HG03280 (cell line): Measurements from ENCODE around the gene NDRG2.
"Not testable (repeated sequence)": the region's sequence is repeated elsewhere in the genome, so short reads cannot be mapped to it uniquely, and the experiment has no call there.

Source experiments
- ATAC-seq: cut with Tn5 transposase; IDR thresholded peaks from one replicate; pipeline ENCODE4 v1.9.1; 2021; ENCODE audit warnings: mild to moderate bottlenecking, moderate library complexity; ENCODE audit not compliant: unreplicated experiment

The NDRG2 gene

DNA sequence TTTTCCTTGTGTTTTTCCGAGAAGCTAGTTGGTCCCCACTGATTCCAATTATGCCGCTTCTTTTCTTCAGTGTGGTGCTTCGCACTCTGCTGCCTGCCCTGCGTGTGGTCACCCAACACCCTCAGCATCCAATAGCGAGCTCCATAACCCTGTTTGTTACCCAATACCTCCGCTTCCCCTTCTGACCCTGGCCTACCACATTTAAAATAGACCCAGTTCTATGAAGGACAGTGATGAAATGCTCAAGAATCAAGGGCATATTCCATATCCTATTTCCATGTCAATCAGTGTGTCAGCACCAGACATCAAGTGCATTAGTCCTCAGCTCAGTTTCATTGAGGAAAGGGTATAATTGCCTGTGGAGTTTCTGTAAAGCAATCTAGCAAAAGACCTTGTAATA lies 9.5 kb downstream of the NDRG2 start:
- no peak for ATAC-seq

DNA sequence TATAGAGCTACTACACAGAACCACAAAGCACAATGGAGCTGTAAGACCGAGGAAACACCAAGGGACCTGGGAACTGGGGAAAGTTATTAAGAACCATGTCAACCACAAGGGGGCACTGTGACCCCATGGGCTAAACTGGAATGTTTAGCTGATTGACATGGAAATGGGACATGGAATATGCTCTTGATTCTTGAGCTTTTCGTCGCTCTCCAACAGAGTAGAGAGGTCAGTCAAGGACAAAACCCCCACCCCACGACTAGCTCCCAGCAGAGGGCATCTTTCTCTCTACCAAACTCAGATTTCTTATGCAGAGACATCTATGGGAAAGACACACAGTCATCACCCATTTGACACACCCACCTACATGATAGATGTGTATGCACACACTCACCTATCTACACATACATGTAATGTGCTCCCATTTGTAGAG lies 10.1 kb downstream of the NDRG2 start:
- no peak for ATAC-seq

GRCh38 chr14:21011136-21011535 lies 13.7 kb downstream of the NDRG2 start:
- no peak for ATAC-seq

GRCh38 chr14:21009721-21010120 lies 15.1 kb downstream of the NDRG2 start:
- not testable (repeated sequence) for ATAC-seq

- ATAC-seq: no peak
Observed at GRCh38 chr14:21003788-21004346, 21.0 kb downstream of the NDRG2 start.

DNA sequence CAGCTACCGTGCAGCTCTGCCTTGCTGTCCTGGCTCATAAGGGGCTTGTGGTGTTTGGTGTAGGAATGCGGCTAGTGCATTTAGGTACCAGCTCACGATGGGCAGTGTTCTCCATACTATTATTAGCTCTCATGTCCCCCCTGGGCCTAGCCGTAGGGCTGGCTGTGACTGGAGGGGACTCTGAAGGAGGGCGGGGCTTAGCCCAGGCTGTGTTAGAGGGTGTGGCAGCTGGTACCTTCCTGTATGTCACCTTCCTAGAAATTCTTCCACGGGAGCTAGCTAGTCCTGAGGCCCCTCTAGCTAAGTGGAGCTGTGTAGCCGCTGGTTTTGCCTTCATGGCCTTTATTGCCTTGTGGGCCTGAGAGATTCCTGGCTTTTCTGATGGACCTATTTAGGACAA lies 23.6 kb downstream of the NDRG2 start:
- ATAC-seq: no peak

DNA sequence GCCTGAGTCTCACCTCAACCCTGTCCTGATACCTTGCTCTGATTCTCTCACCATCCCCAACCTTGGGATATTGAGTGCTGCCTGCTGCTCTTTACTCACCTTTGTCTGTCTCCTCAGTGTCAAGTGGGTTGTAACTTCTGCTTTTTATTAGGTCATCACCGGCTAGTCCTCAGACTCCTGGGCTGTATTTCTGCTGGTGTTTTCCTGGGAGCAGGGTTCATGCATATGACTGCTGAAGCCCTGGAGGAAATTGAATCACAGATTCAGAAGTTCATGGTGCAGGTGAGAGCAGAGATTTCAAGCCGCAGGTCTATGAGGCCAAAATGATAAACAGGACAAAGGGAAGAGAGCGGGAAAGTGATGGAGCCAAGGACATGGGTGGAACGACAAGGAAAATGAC lies 25.3 kb downstream of the NDRG2 start:
- ATAC-seq: no peak

GRCh38 chr14:20998674-20999366 lies 26.0 kb downstream of the NDRG2 start, which contains the start of gene SLC39A2:
Gene SLC39A2 (plus strand): TSS chr14:20999293. CDS start chr14:20999447, 154 bp downstream.
- ATAC-seq: no peak

- no peak for ATAC-seq
Observed at GRCh38 chr14:20998139-20998538, 26.7 kb downstream of the NDRG2 start.

DNA sequence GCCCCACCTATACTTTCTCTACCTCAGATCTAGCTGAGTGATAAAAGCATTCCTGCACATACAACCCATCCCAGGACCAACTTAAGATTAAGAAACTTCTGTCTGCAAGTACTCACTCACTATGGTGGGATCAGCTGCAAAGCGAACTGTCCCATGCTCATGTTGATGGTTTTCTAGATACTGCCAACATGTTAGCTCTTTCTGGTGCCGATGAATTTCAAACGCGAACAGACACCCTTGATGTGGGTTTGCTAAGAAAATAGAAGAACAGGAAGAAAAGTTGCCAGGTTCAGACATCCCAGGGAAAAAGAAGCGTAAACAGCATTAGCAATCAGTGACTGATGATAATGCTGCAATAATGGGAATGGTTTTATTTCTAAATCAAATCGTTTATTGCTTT lies 27.3 kb downstream of the NDRG2 start:
- ATAC-seq: no peak

- no peak for ATAC-seq
Observed at GRCh38 chr14:20997115-20997514, 27.7 kb downstream of the NDRG2 start.

DNA sequence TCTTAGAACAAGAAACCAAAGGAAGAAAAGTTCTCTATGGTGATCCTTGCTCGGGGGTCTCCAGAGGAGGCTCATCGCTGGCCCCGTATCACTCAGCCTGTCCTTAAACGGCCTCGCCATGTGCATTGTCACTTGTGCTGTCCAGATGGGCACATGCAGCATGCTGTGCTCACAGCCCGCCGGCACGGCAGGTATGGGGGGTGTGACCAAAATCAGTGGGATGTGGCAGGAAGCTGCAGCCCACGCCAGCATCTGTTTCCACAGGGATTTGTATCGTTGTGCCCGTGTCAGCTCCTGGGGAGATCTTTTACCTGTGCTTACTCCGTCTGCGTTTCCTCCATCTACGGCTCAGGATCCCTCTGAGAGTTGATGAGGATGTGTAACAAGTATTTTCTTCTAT lies 28.3 kb downstream of the NDRG2 start:
- ATAC-seq: no peak

DNA sequence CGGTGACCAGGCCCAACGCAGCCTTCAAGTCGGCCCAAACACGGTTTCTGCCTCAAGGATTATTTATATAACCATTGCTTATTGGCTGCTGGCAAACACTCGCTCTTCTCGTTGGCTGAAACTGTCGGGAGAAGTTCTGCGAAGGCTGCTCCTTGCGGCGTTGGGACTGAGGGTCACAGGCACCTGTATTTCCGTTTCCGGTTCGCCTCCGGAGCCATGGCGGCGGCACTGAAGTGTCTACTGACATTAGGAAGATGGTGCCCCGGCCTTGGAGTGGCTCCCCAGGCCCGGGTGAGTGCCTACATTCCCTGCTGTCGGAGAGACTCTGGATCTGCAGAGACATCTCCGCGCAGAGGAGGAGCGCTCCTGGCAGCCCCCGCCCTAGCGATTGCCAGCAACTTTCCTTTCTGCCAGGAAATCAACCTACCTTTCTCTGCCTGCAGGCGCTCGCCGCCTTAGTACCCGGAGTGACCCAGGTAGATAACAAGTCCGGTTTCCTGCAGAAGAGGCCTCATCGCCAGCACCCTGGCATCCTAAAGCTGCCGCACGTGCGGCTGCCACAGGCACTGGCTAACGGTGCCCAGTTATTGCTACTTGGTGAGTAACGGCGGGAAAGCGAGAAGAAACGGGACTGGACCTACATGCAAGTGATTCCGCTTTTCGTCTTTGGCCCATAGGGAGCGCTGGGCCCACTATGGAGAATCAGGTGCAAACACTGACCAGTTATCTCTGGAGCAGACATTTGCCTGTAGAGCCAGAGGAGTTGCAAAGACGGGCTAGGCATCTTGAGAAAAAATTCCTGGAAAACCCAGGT lies 34.9 kb downstream of the NDRG2 start, which contains the start of gene METTL17:
Gene METTL17, plus strand, starts transcription at position 194 of the 814 bp plus-strand sequence. Its CDS starts 23 bp downstream, at position 217.
- peak; percentile 94 for ATAC-seq

GRCh38 chr14:20989471-20989786 lies 35.4 kb downstream of the NDRG2 start:
- ATAC-seq: no peak

GRCh38 chr14:20988717-20989470 lies 36.0 kb downstream of the NDRG2 start:
- no peak for ATAC-seq

DNA sequence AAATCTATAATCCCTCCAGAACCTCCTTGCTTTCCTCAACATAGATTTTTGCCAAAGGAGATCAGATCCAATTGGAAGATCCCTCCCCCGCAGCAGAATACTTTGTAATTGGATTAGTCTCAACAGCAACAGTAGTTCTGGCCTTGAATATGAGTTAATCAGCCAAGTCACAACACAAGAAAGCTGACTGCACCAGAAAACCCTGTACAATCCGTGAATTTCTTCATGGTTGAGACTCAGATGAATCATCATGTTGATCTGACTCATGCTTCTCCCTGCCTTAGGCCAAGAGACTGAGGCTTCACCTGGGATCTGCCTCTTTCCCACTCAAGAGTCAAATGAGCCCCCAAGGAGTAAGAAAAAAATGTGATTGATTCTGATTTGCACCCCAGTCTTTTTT lies 38.0 kb downstream of the NDRG2 start:
- ATAC-seq: no peak

GRCh38 chr14:20985650-20986049 lies 39.2 kb downstream of the NDRG2 start:
- not testable (repeated sequence) for ATAC-seq

DNA sequence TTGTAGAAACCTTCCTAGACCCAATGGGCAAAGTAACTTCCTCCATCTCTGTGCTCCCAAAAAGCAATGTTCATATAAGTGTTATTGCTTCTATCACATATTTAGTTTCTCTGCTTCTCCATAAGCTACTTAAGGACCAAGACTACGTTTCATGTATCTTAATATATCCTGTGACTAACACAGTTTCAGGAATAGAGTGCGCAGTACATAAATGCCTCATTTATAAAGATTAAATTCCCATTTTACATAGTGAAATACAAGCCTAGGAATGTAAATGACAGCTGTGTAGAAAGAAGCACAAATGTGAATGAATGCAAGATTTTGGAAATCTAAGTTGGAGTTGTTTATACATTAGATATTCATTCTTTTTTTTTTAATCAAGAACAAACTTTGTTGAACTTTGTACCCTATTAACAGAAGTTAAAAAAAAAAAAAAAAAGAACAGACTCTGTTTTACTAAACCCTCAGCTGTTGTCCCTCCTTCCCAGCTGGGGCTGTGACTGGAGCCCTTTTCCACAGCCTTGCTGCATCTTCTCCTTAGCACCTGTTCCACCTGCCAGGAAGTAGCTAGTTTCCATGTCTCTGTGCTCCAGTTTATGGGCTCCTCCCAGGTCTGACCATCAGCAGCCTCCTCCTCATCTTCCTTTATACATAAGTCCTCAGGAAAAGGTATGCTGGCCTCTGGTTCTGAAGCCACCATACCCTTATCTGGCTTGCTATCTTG lies 42.1 kb downstream of the NDRG2 start:
- no peak for ATAC-seq

DNA sequence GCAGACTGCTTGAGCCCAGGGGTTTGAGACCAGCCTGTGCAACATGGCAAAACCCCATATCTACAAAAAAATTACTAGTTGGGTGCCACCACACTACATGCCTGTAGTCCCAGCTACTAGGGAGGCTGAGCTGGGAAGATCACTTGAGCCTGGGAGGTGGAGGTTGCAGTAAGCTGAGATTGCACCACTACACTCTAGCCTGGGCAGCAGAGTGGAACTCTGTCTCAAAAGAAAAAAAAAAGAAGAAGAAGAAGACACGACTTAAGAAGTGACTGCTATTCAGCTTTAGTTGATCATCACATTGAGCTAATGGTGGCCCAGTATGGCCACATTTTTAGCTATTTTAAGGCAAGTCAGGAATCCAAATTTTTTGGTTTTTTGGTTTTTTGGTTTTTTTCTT lies 44.0 kb downstream of the NDRG2 start:
- no peak for ATAC-seq

DNA sequence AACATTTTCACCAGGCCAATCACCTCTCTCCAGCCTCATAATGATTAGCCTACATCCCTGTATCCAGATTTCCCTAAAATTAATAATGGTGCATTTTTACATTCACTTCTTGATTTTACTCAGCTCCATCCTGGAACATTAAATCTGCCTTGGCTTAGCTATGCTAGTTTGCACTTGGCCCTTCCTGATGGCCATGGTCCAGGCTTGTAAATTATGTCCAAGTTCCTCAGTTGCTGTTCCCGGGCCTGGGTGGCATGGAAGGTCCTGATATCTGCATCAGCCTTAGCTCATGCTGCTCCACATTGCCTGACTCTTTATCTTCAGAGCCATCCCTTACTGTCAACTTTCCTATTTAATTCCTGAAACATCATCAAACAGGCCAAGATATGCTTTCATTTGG lies 46.2 kb downstream of the NDRG2 start:
- ATAC-seq: no peak

DNA sequence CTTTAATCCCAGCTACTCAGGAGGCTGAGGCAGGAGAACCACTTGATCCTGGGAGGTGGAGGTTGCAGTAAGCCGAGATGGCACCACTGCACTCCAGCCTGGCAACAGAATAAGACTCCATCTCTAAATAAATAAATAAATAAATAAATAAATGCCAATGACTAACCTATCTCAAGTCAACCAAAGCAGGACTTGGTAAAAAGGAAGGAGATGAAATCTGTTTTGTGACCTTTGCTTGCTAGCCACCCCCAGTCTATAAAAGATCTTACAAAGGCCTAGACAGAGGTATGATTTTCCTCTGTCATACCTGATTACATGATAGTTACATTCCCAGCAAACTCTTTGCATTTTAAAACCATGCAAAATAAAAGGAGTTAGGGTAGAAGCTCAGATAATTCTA lies 48.6 kb downstream of the NDRG2 start:
- no peak for ATAC-seq
